GOT3 (cell line): Measurements from ENCODE around the gene DNAJC18.
"Not testable (repeated sequence)": the region's sequence is repeated elsewhere in the genome, so short reads cannot be mapped to it uniquely, and the experiment has no call there.

Experiments
- DNase-seq: peaks from one replicate; lab custom pipeline; 2025; ENCODE audit warnings: mixed read lengths; lab: John Stamatoyannopoulos, UW

DNAJC18 gene

GRCh38 chr5:139426203-139426885 lies 13.0 kb downstream of the DNAJC18 start:
- DNase-seq: no peak

- DNase-seq: no peak
Observed at GRCh38 chr5:139425497-139425896, 13.8 kb downstream of the DNAJC18 start.

DNA sequence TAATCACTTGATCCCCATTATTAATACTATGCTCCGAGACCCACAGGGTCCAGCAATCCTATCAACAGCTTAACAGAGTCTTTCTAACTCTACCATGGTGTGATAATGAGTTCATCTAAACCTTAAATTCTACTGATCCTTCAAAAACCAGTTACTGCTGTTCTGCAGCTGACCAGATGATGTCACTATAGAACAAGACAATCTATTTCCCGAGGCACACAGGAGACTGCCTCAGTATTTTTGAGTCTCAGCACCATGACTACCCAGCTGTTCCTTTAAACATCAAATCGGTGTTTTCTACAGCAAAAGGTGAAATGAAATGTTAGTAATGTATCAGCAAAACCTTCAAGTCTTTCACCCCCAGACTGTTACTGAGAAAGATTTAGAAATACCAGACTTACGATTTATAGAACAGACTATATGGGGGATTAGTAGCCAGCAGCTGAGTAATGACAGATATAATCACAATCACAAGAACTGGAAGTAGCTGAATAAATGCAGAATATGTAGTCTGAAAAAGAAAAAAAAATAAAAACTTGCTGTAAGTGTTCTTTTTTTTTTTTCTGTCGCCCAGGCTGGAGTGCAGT lies 16.9 kb downstream of the DNAJC18 start:
- no peak for DNase-seq

- DNase-seq: no peak
Observed at GRCh38 chr5:139419226-139420192, 19.8 kb downstream of the DNAJC18 start.

- no peak for DNase-seq
Observed at GRCh38 chr5:139418793-139419192, 20.5 kb downstream of the DNAJC18 start.

- no peak for DNase-seq
Observed at GRCh38 chr5:139417214-139417613, 22.1 kb downstream of the DNAJC18 start.

DNA sequence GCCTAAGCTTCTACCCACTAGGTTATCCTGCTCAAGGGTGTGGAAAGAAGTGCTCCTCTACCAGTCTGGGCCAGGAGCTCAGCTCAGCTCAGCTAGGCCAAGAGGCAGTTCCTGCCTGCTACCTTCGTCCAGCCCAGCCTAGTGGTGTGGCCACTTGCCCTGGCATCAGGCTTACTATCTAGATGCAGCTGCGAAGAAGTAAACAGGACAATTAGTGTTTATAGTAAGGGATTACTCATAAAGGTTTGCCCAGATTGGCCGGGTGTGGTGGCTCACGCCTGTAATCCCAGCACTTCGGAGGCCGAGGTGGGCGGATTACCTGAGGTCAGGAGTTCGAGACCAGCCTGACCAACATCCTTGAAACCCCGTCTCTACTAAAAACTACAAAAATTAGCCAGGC lies 22.7 kb downstream of the DNAJC18 start:
- no peak for DNase-seq

DNA sequence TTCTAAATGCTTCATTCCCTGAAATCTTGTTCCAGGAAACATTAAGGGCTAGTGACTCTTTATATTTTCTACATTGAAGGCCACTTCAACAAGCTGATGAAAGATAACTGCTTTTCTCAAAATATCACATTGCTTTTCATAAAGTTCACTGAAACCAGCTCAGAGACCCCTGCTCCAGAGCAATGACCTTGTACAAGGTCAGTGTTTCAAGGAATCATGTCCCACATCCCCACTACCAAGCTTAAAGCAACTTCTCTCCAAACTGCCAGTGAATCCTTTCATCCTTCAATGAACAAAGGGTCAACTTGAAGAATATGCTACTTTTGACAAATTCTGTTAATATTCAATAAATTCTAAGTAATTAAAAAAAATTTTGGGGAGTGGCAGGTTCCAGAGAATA lies 23.5 kb downstream of the DNAJC18 start:
- DNase-seq: no peak

- no peak for DNase-seq
Observed at GRCh38 chr5:139415221-139415861, 24.0 kb downstream of the DNAJC18 start.

GRCh38 chr5:139414581-139415130 lies 24.7 kb downstream of the DNAJC18 start:
- no peak for DNase-seq

DNA sequence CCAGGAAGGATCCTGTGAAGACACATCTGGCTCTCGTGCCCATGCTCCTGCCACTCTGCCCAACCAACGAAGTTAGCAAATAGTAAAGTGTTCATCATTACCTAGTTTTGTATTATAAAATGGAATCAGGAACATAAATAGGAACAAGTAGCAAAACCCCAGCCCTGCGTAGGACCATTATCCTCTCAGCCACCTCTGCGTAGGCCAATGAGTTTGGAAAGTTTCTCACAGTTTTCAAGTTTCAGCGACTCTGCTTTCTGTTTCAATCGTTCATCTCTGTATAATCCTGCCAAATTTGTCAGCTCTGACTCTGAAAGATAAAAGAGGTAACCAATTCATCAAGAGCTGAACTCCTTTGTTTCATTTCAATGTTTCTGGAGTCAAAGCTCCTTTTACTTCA lies 25.4 kb downstream of the DNAJC18 start:
- no peak for DNase-seq

GRCh38 chr5:139413153-139413552 lies 26.2 kb downstream of the DNAJC18 start:
- DNase-seq: no peak

DNA sequence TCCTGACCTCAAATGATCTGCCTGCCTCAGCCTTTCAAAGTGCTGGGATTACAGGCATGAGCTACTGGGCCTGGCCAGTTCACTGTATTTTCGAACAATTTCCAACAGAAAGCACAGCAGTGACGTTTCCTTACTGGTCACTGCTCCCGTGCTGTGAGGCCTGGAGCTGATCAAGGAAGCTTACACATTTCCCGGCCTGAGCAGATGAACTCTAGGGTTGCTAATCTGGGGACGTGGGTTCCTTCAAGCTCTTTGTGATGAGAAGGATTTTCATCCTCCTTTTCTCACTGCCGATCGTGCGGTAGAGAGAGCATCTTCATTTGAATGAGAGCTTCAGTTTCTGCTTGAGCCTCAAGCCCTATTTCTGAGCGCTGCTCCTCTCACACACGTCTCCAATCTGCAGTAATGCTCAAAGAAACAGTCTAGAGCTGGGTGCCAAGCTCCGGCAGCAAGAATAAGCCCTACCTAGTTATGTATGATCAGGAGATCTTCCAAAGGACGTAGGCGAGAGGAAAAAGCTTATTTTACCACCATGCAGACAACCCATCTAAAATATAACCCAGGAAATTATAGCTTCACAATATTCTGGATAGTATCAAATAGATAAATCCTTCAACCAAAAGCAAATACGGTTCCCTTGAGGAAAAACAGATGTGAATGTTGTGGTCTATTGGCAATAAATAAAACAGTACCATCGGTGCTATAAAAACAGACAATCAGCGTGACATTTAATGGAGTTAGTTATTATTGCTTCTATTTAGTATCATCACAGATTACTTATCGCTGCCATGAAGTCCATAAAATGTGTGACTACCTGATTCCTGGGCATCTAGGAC lies 28.1 kb downstream of the DNAJC18 start:
- no peak for DNase-seq

GRCh38 chr5:139410121-139410992 lies 29.0 kb downstream of the DNAJC18 start:
- no peak for DNase-seq

- not testable (repeated sequence) for DNase-seq
Observed at GRCh38 chr5:139409116-139409515, 30.2 kb downstream of the DNAJC18 start.

- no peak for DNase-seq
Observed at GRCh38 chr5:139408191-139408590, 31.1 kb downstream of the DNAJC18 start.

DNA sequence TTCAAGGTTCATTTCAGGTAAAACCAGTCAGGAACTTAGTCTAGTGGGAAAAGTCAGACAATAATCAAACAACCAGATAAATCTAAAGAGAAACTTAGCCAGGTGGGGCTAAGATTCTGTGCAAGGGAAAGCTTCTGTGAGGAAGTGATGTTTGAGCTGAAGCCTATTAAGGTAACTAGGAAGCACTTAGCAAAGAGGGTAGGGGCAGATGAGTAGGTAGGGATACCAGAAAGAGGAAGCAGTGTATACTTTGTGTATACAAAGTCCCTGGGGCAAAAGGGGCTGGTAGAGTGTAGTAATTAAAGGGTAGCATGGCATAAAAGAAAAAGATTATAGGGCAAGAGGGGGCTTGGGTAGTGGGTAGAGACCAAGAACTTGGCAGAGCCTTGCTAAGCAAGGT lies 31.8 kb downstream of the DNAJC18 start:
- no peak for DNase-seq

GRCh38 chr5:139406963-139407362 lies 32.4 kb downstream of the DNAJC18 start:
- DNase-seq: no peak

- DNase-seq: no peak
Observed at GRCh38 chr5:139404484-139404840, 34.9 kb downstream of the DNAJC18 start.
